NB4 (cell line): ENCODE measurements around the gene TFF2.

Experiments
- DNase-seq: peaks from one replicate; pipeline ENCODE4 v3.0.0; 2010; ENCODE audit warnings: low read depth
- H3K4me3 ChIP-seq: one replicate; pipeline ENCODE4 v1.5.1; 2011; ENCODE audit warnings: mild to moderate bottlenecking, low read depth, low read length, moderate library complexity
- CTCF ChIP-seq: IDR thresholded peaks from one replicate; pipeline ENCODE4 v1.5.1; 2012; ENCODE audit warnings: low read depth, low read length
- MAX ChIP-seq: IDR thresholded peaks from 2 replicates; pipeline ENCODE4 v1.6.1; 2011; ENCODE audit warnings: low read depth, low read length
- MYC ChIP-seq: IDR thresholded peaks from 2 replicates; pipeline ENCODE4 v1.6.1; 2011; ENCODE audit warnings: low read depth, low read length
- POLR2A ChIP-seq: IDR thresholded peaks from 2 replicates; pipeline ENCODE4 v1.6.1; 2011; ENCODE audit warnings: mild to moderate bottlenecking; ENCODE audit not compliant: insufficient read length; ENCODE audit errors: extremely low read depth

The TFF2 gene

GRCh38 chr21:42377211-42377950, 26.6 kb upstream of the TFF2 start:
- TF ChIP-seq MAX (no peak), MYC (no peak), CTCF (no peak), POLR2A (no peak)
- no peak overlapping the region for H3K4me3 ChIP-seq
- no peak for DNase-seq

- TF ChIP-seq CTCF (peak; percentile 43), MAX (no peak)
- DNase-seq = peak; percentile 54
- no peak overlapping the region for H3K4me3 ChIP-seq
Observed at GRCh38 chr21:42376338-42376982, 25.7 kb upstream of the TFF2 start.

- DNase-seq = no peak
- no peak overlapping the region for H3K4me3 ChIP-seq
- TF ChIP-seq POLR2A = no peak
- no peak for TF ChIP-seq CTCF
- no peak for TF ChIP-seq MYC
- no peak for TF ChIP-seq MAX
Observed at GRCh38 chr21:42375966-42376337, 25.2 kb upstream of the TFF2 start.

- H3K4me3 ChIP-seq = no peak overlapping the region
- no peak for DNase-seq
- TF ChIP-seq MYC = no peak
- TF ChIP-seq MAX = no peak
- no peak for TF ChIP-seq POLR2A
- no peak for TF ChIP-seq CTCF
Observed at GRCh38 chr21:42375506-42375905, 24.7 kb upstream of the TFF2 start.

GRCh38 chr21:42374864-42375499, 24.2 kb upstream of the TFF2 start:
- no peak for TF ChIP-seq POLR2A
- no peak for TF ChIP-seq MAX
- TF ChIP-seq MYC = no peak
- no peak for TF ChIP-seq CTCF
- DNase-seq = no peak
- no peak overlapping the region for H3K4me3 ChIP-seq
